GM12874 (cell line): ENCODE measurements around the gene GID8.

Experiments used
- TF ChIP-seq, protein P1 (sequence below): IDR thresholded peaks from 2 replicates; pipeline ENCODE4 v1.5.1; 2011; ENCODE audit warnings: low read depth, mild to moderate bottlenecking, control low read depth, low read length, moderate library complexity; ENCODE audit not compliant: insufficient read depth

The GID8 gene

DNA sequence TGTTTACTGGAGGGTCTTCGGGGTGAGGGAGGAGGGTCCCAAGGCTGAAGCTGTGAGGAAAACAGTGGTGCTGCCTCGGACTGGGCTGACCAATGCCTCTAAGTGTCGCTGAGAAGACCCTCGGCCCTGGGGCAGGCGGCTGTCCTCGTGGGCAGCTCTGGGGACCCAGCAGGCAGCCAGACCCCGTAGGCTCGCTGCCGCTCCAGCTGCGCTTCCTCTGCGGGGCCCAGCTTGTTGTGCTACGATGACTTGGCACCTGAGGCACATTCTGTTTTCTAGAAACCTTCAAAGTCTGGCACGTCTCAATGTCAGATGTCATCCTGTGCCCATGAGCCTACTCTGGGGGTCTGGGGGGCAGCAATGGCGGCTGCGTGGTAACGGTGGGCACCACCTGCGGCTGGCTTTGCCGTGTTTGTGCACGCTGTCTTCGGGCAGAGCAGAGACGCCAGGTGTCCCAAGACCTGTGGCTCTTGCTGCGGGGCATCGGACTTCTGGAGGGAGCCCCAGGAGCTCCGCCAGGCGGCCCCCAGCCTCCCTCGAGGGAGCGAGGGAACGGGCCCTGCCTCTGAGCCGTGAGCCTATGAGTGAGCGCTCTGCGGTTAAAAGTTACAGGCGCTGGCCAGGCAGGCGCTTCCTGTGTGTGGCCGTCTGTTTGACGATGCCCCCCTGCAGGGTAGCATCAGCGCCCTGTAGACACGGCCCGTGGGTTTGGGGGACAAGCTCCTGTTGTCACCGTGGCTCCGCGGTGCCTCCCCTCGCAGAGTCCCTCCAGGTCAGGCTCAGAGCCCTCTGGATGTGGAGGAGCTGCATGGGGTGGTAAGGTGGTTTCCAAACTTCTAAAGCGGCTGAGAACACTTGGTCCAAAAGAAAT, 21.4 kb downstream of the GID8 start:
- TF ChIP-seq, protein P1, sequence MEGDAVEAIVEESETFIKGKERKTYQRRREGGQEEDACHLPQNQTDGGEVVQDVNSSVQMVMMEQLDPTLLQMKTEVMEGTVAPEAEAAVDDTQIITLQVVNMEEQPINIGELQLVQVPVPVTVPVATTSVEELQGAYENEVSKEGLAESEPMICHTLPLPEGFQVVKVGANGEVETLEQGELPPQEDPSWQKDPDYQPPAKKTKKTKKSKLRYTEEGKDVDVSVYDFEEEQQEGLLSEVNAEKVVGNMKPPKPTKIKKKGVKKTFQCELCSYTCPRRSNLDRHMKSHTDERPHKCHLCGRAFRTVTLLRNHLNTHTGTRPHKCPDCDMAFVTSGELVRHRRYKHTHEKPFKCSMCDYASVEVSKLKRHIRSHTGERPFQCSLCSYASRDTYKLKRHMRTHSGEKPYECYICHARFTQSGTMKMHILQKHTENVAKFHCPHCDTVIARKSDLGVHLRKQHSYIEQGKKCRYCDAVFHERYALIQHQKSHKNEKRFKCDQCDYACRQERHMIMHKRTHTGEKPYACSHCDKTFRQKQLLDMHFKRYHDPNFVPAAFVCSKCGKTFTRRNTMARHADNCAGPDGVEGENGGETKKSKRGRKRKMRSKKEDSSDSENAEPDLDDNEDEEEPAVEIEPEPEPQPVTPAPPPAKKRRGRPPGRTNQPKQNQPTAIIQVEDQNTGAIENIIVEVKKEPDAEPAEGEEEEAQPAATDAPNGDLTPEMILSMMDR: no peak

DNA sequence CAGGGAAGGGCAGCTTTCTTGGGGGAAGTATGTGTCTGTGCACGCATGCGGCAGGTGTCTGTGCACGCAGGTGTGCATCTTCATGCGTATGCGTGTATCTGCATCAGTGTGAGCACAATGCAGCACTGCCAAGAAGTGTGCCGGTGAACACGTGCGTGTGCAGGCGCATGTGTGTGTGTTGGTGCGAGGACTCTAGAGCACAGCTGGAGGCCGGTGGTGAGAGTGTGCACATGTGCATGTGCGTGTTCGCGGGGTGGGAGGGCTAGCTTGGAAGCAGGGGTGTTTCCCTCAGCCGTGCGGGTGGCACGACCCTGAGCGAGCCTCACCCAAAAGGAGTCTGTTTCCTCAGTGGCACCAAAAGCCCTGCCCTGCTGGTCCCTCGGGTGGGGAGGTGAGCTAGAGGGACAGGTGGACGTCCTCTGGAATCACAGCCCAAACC, 22.1 kb downstream of the GID8 start:
- TF ChIP-seq, protein P1: no peak

DNA sequence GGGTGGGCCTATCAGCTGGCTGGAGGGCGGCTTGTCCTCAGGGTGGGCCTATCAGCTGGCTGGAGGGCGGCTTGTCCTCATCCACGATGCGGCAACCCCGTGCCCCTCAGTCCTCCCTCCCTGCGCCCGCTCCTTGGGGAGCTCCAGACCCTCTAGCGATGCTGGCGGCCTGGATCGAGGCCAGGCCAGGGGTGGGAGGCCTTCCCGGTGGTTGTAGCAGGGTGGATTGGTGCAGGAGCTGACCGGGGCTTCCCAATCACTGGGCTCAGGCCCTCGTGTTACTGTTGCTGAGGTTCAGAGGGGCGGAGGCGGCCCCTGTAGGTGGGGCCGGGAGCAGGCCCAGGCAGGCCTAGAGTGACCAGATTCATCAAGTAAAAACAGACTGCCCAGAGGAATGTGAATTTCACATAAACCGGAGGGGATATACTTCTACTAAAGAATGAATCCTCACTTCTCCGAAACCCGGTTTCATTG, 23.4 kb downstream of the GID8 start:
- TF ChIP-seq, protein P1: no peak

DNA sequence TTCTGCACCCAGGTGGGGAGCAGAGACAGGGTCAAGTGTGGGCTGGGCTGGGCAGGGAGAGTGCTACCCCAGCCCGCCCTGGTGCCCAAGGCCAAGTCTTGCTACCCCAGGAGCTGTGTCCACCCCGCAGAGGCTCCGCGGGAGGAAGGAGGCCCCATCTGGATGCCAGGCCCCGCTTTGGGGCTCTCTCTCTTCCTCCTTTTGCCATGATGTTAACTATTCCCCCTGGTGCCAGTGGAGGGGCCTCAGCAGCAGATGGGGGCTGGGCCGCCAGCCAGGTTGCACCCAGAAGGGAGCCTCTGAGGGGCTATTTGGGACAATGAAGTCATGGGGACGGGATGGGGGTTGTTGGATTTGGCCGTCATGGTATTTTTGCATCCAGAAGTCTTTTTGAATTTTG, 23.9 kb downstream of the GID8 start:
- TF ChIP-seq, protein P1: no peak

DNA sequence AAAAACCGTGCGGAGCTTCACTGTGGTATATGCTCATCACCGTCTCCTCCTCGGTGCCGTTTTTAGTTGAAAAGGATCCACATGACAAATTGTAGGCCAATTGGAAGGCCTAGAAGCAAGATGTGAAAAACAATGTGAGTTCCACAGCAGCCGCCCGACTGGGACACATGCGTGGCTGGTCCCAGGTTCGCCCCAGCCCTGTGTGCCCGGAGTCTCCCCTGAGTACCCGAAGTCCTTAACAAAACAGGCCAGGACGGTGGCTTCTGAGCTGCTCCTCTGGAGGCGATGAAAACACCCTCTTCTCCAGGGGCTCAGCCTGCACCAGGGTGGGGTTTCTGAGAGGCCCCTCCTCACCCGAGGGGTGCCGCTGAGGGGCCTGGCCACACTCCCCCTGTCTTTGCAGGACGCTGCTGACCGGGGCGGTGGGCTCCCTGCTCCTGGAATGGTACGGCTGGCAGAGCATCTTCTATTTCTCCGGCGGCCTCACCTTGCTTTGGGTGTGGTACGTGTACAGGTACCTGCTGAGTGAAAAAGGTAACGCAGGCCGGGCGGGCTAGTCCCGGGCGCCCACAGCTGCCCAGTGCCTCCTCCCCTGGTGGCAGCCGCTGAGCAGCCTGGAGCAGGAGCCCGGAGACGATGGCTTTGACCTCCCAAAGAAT, 24.4 kb downstream of the GID8 start:
- TF ChIP-seq, protein P1: no peak

DNA sequence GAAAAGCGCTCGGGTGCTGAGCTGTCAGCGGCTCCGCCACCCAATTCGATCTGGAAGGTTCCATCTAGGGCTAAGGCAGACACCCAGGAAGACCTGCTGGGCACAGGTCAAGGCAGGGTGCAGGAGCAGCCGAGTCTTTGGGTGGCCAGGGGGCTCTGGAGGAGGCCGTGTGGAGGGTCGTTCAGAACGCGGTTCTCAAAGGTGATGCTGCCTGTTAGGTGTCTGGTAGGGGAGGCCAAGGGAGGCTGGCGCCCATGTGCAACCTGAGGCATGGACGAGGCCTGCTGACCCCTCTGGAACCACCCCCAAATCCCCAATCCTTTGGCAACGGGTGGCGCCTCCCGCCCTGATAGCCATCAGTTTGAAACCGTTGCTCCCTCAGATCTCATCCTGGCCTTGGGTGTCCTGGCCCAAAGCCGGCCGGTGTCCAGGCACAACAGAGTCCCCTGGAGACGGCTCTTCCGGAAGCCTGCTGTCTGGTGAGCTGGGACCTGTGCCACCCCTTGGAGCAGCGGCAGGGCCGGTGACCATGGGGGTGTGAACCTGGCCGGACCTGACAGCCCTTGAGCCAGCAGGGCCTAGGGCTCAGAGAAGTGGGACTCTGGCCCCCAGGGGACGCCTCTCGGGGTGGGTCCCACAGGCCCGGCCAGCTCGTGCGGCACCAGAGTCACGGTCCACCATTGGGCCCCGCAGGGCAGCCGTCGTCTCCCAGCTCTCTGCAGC, 25.1 kb downstream of the GID8 start:
- TF ChIP-seq, protein P1: no peak
